HepG2 (cell line): Measurements from ENCODE around the gene FOXK2. TPM values are rescaled to one million over a fixed set of nuclear protein-coding genes. Genes with fewer than 3 reads are reported as not detected.

ENCODE experiments used
- ATAC-seq: fragments of 200-7000 bp; cut with Tn5 transposase; 3 replicates; pipeline ENCODE4 v1.9.1; 2020; ENCODE audit warnings: mild to moderate bottlenecking, moderate library complexity
- BruUV-seq: library from RNA; stranded (reverse); fragments of 400-500 nt; replicated peaks from 2 replicates; lab custom pipeline; 2021; lab: Mats Ljungman, UMichigan
- CTCF ChIA-PET: fragments of 300-600 bp; formaldehyde crosslinking; extraction: SDS; loops from one replicate; lab custom pipeline; 2021; ENCODE audit warnings: low total read pairs, inconsistent platforms, low intra/inter-chr PET ratio; lab: Yijun Ruan, JAX
- POLR2A ChIA-PET: fragments of 350-600 bp; sonication (Branson Sonifier 250); formaldehyde crosslinking; loops from one replicate; lab custom pipeline; 2020; ENCODE audit warnings: antibody characterized with exemption, inconsistent platforms; lab: Yijun Ruan, JAX
- DNase-seq: peaks from one replicate; pipeline ENCODE4 v3.0.0-alpha.2; 2015; ENCODE audit warnings: low spot score
- FAIRE-seq: peaks from 3 replicates; lab custom pipeline; 2011; peaks lifted over from hg19 to GRCh38; lab: Jason Lieb, UNC
- H2AFZ ChIP-seq: one replicate; pipeline ENCODE4 v1.6.1; 2011; ENCODE audit warnings: low read length, inconsistent platforms
- H3K27ac ChIP-seq: fragments of 300-600 bp; 3 replicates; pipeline ENCODE4 v1.8.0; 2011; ENCODE audit warnings: mixed run types, mild to moderate bottlenecking, mixed read lengths, low read length, inconsistent platforms; ENCODE audit not compliant: insufficient read depth; ENCODE audit errors: extremely low read length
- H3K27me3 ChIP-seq, 2 experiments: fragments of 200-600 bp in 1 of 2; 2 replicates in 1 of 2; 3 replicates in 1 of 2; pipeline versions ENCODE4 v1.6.0 to v1.8.0; 2011; ENCODE audit warnings: low read length in 2 of 2, mild to moderate bottlenecking in 2 of 2, moderate library complexity in 2 of 2, inconsistent platforms in 1 of 2; ENCODE audit not compliant: insufficient read depth in 2 of 2, control insufficient read depth in 1 of 2
- H3K36me3 ChIP-seq, 2 experiments: fragments of 200-600 bp in 1 of 2; replicated peaks in 1 of 2; 2 replicates in 1 of 2; 3 replicates in 1 of 2; pipeline versions ENCODE4 v1.5.1 to v1.8.0; 2011; ENCODE audit warnings: low read length in 2 of 2, inconsistent platforms in 1 of 2; ENCODE audit not compliant: insufficient read depth in 2 of 2, control insufficient read depth in 1 of 2
- H3K4me1 ChIP-seq: 2 replicates; pipeline ENCODE4 v1.5.1; 2012; ENCODE audit warnings: low read length, inconsistent platforms; ENCODE audit not compliant: insufficient read depth
- H3K4me2 ChIP-seq: 2 replicates; pipeline ENCODE4 v1.6.0; 2011; ENCODE audit warnings: low read depth, low read length, inconsistent platforms
- H3K4me3 ChIP-seq, 3 experiments: fragments of 200-600 bp in 1 of 3; sonication (generic), shearing (Covaris generic) in 1 of 3; replicated peaks in 1 of 3; 2 replicates each; pipeline ENCODE4 v1.5.1; 2011 to 2016; ENCODE audit warnings: low read length in 3 of 3, inconsistent platforms in 2 of 3, low read depth in 2 of 3, mild to moderate bottlenecking in 2 of 3, control low read depth in 1 of 3, mixed read lengths in 1 of 3; ENCODE audit not compliant: insufficient read depth in 1 of 3
- H3K79me2 ChIP-seq: one replicate; pipeline ENCODE4 v1.6.1; 2011; ENCODE audit warnings: low read length, inconsistent platforms; ENCODE audit not compliant: insufficient read depth
- H3K9ac ChIP-seq: 2 replicates; pipeline ENCODE4 v1.6.0; 2011; ENCODE audit warnings: mild to moderate bottlenecking, low read depth, low read length, inconsistent platforms; ENCODE audit not compliant: insufficient read depth
- H3K9me3 ChIP-seq: 2 replicates; pipeline ENCODE4 v1.5.1; 2012; ENCODE audit warnings: mild to moderate bottlenecking, low read length
- H4K20me1 ChIP-seq: 2 replicates; pipeline ENCODE4 v1.6.0; 2011; ENCODE audit warnings: inconsistent platforms, mild to moderate bottlenecking, low read length, moderate library complexity; ENCODE audit not compliant: insufficient read depth
- AKAP8 ChIP-seq: sonication (generic); formaldehyde crosslinking; IDR thresholded peaks from 2 replicates; pipeline ENCODE4 v1.5.1; 2020; ENCODE audit warnings: mild to moderate bottlenecking, missing genetic modification reagents
- HNRNPH1 ChIP-seq: fragments of 200-400 bp; formaldehyde crosslinking; optimal IDR thresholded peaks from 2 replicates; pipeline ENCODE3; 2017; ENCODE audit warnings: mild to moderate bottlenecking, low read depth, low read length
- HNRNPLL ChIP-seq: fragments of 200-400 bp; formaldehyde crosslinking; IDR thresholded peaks from 2 replicates; pipeline ENCODE4 v1.6.1; 2017; ENCODE audit warnings: mild to moderate bottlenecking, low read depth, low read length; ENCODE audit not compliant: poor library complexity, severe bottlenecking
- HNRNPUL1 ChIP-seq: fragments of 200-400 bp; formaldehyde crosslinking; IDR thresholded peaks from 2 replicates; pipeline ENCODE4 v1.6.1; 2017; ENCODE audit warnings: low read depth, mild to moderate bottlenecking, low read length, moderate library complexity
- MED1 ChIP-seq: sonication (generic); formaldehyde crosslinking; IDR thresholded peaks from 2 replicates; pipeline ENCODE4 v1.4.0; 2020; ENCODE audit warnings: missing genetic modification reagents
- MEF2D ChIP-seq: sonication (generic); formaldehyde crosslinking; IDR thresholded peaks from 2 replicates; pipeline ENCODE4 v1.5.1; 2020; ENCODE audit warnings: mild to moderate bottlenecking, missing genetic modification reagents
- MXD3 ChIP-seq: IDR thresholded peaks from 2 replicates; pipeline ENCODE4 v1.6.1; 2016; ENCODE audit warnings: mild to moderate bottlenecking, missing biosample characterization, missing genetic modification reagents
- SNAPC5 ChIP-seq: sonication (generic); formaldehyde crosslinking; IDR thresholded peaks from 2 replicates; pipeline ENCODE4 v1.8.1; 2023; ENCODE audit warnings: mild to moderate bottlenecking, missing genetic modification reagents, borderline replicate concordance
- SP4 ChIP-seq: sonication (generic); formaldehyde crosslinking; IDR thresholded peaks from 2 replicates; pipeline ENCODE4 v1.8.1; 2023; ENCODE audit warnings: mild to moderate bottlenecking, missing genetic modification reagents
- ZC3H13 ChIP-seq: sonication (generic); formaldehyde crosslinking; IDR thresholded peaks from 2 replicates; pipeline ENCODE4 v1.8.1; 2023; ENCODE audit warnings: mild to moderate bottlenecking, missing genetic modification reagents, moderate library complexity
- ZNF180 ChIP-seq: sonication (generic); formaldehyde crosslinking; IDR thresholded peaks from 2 replicates; pipeline ENCODE4 v1.4.0; 2020; ENCODE audit warnings: low read depth, missing genetic modification reagents, borderline replicate concordance
- ZNF501 ChIP-seq: sonication (generic); formaldehyde crosslinking; IDR thresholded peaks from 2 replicates; pipeline ENCODE4 v1.5.1; 2020; ENCODE audit warnings: mild to moderate bottlenecking, moderate library complexity, missing genetic modification reagents
- ZNF572 ChIP-seq: sonication (generic); formaldehyde crosslinking; IDR thresholded peaks from 2 replicates; pipeline ENCODE4 v1.5.1; 2020; ENCODE audit warnings: mild to moderate bottlenecking, missing genetic modification reagents
- ZNF883 ChIP-seq: sonication (generic); formaldehyde crosslinking; IDR thresholded peaks from 2 replicates; pipeline ENCODE4 v1.5.1; 2020; ENCODE audit warnings: mild to moderate bottlenecking, missing genetic modification reagents; ENCODE audit errors: not compliant biosample characterization
- ZSCAN25 ChIP-seq: sonication (generic); formaldehyde crosslinking; IDR thresholded peaks from 2 replicates; pipeline ENCODE4 v1.8.0; 2022; ENCODE audit warnings: mild to moderate bottlenecking, missing genetic modification reagents
- WGBS: methylation state at CpG from one replicate; pipeline ENCODE4 v1.1.6; 2017; ENCODE audit warnings: low lambda C conversion rate; 5-methylcytosine and 5-hydroxymethylcytosine counted together
- in situ Hi-C: cut with HindIII; loops from 2 replicates; pipeline ENCODE4 v1.10.0; 2017; ENCODE audit warnings: low pct_unique_long_range_greater_than_20kb; ENCODE audit not compliant: extremely low pct_ligation_motif_present
- intact Hi-C: fragments of 100-400 bp; cut with micrococcal nuclease; formaldehyde crosslinking; loops from one replicate; pipeline ENCODE4 v1.10.0; 2022; ENCODE audit not compliant: unreplicated experiment
- polyA plus RNA-seq, 8 experiments: library from polyadenylated mRNA; depleted of rRNA in 3 of 8; stranded (reverse) in 7 of 8; unstranded in 1 of 8; fragments of >200 nt; fragmentation: Illumina TruSeq in 4 of 8; extraction: Trizol in 4 of 8; gene quantifications; 2 replicates each; pipeline versions ENCODE4 v1.2.1 to v1.2.3, GENCODE V29; 2011 to 2016; ENCODE audit warnings: low read depth in 4 of 8, missing spikeins in 1 of 8, mixed read lengths in 1 of 8; ENCODE audit not compliant: insufficient read depth in 1 of 8
- total RNA-seq, 5 experiments: library from RNA; depleted of rRNA; stranded (reverse); fragments of >200 nt; fragmentation: Illumina TruSeq; extraction: Trizol; gene quantifications; 2 replicates each; pipeline ENCODE4 v1.2.3, GENCODE V29; 2016; ENCODE audit warnings: low read depth in 1 of 5
- TF ChIP-seq, protein P1 (sequence below): sonication (generic); formaldehyde crosslinking; IDR thresholded peaks from 2 replicates; pipeline ENCODE4 v1.8.0; 2022; ENCODE audit warnings: missing genetic modification reagents, mild to moderate bottlenecking, moderate library complexity, borderline replicate concordance
- TF ChIP-seq, protein P2 (sequence below): sonication (generic); formaldehyde crosslinking; IDR thresholded peaks from 2 replicates; pipeline ENCODE4 v1.5.1; 2020; ENCODE audit warnings: mild to moderate bottlenecking, missing genetic modification reagents, moderate library complexity

FOXK2 gene
- total and polyA plus RNA-seq, 2 of the 13 experiments (the other 11 are each of a cell fraction or from before 2014, with no cell fraction given): 67.1 to 67.2 TPM

DNA sequence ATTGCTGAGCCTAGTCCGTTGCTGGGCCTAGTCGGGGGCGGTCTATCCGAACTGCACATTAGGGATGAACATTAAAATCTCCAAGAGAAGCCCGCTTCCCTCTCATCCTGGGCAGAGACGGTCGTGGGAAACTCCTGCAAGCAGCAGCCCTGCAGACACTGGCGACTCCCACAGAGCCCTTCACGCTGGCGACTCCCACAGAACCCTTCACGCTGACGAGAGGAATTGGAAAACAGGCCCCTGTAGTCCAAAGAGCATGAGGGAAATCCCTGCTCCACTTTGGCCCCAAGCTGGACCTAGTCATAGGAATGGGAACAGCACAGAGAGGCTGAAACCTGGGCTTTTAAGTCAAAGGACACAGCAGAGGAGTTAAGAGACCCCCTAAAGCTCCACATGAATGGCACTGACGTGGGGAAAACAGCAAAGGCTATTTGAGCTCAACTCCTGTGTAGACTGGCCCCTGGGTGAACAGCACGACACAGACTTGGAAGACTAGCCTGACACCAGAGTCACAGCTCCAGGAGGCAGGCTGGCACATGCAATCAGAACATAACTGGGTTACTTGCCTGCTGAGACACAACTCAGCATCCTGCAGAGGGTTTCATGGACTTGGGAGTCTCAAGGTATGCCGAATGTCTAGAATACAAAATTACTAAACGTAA lies 86.5 kb downstream of the FOXK2 start:
- Histone ChIP-seq H3K9ac (no peak overlapping the region), H4K20me1 (peaks cover 7% of the 10 kb centered on the region; the same call in 1 of the 2 replicates), H3K4me1 (peaks cover 14% of the 10 kb centered on the region), H3K4me3 (no peak overlapping the region), H3K27me3 (no peaks in the 10 kb centered on the region), H3K4me2 (no peak overlapping the region), H3K27ac (peak overlapping the region; percentile 11), H3K36me3 (peaks cover 29 to 40% of the 10 kb centered on the region in 2 experiments), H2AFZ (no peak overlapping the region), H3K79me2 (no peaks in the 10 kb centered on the region), H3K9me3 (no peaks in the 10 kb centered on the region)
- WGBS: 83% methylated on average over 16 of the region's 16 CpGs
- in situ Hi-C loops: no loop called here
- DNase-seq (no peak), ATAC-seq (peak; percentile 26), FAIRE-seq (no peak)
- POLR2A ChIA-PET: interaction anchor here (0.9 kb wide), 1 partner anchor 38 kb away, joined by 3 read pairs; no protein-coding TSS in a partner anchor
- no TSS peak for BruUV-seq
- CTCF ChIA-PET: no interaction called here
- intact Hi-C loops: no loop called here
- TF ChIP-seq SNAPC5 (CRISPR knock-in tag) (no peak), HNRNPLL (no peak), ZC3H13 (CRISPR knock-in tag) (peak; percentile 91), ZNF572 (CRISPR knock-in tag) (0 out of 2 replicates have a peak, but pooled peaks have one; percentile 41), AKAP8 (CRISPR knock-in tag) (0 out of 2 replicates have a peak, but pooled peaks have one; percentile 54), MXD3 (CRISPR knock-in tag) (no peak), ZNF501 (CRISPR knock-in tag) (peak; percentile 49; the same call in 1 of the 2 replicates), MEF2D (CRISPR knock-in tag) (0 out of 2 replicates have a peak, but pooled peaks have one; percentile 19), ZNF180 (CRISPR knock-in tag) (no peak), ZSCAN25 (CRISPR knock-in tag) (peak; percentile 12; the same call in 1 of the 2 replicates), HNRNPUL1 (no peak), ZNF883 (CRISPR knock-in tag) (peak; percentile 37), SP4 (CRISPR knock-in tag) (0 out of 2 replicates have a peak, but pooled peaks have one; percentile 22), MED1 (no peak), HNRNPH1 (no peak)
- TF ChIP-seq, protein P1, sequence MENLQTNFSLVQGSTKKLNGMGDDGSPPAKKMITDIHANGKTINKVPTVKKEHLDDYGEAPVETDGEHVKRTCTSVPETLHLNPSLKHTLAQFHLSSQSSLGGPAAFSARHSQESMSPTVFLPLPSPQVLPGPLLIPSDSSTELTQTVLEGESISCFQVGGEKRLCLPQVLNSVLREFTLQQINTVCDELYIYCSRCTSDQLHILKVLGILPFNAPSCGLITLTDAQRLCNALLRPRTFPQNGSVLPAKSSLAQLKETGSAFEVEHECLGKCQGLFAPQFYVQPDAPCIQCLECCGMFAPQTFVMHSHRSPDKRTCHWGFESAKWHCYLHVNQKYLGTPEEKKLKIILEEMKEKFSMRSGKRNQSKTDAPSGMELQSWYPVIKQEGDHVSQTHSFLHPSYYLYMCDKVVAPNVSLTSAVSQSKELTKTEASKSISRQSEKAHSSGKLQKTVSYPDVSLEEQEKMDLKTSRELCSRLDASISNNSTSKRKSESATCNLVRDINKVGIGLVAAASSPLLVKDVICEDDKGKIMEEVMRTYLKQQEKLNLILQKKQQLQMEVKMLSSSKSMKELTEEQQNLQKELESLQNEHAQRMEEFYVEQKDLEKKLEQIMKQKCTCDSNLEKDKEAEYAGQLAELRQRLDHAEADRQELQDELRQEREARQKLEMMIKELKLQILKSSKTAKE (CRISPR knock-in tag): no peak
- TF ChIP-seq, protein P2, sequence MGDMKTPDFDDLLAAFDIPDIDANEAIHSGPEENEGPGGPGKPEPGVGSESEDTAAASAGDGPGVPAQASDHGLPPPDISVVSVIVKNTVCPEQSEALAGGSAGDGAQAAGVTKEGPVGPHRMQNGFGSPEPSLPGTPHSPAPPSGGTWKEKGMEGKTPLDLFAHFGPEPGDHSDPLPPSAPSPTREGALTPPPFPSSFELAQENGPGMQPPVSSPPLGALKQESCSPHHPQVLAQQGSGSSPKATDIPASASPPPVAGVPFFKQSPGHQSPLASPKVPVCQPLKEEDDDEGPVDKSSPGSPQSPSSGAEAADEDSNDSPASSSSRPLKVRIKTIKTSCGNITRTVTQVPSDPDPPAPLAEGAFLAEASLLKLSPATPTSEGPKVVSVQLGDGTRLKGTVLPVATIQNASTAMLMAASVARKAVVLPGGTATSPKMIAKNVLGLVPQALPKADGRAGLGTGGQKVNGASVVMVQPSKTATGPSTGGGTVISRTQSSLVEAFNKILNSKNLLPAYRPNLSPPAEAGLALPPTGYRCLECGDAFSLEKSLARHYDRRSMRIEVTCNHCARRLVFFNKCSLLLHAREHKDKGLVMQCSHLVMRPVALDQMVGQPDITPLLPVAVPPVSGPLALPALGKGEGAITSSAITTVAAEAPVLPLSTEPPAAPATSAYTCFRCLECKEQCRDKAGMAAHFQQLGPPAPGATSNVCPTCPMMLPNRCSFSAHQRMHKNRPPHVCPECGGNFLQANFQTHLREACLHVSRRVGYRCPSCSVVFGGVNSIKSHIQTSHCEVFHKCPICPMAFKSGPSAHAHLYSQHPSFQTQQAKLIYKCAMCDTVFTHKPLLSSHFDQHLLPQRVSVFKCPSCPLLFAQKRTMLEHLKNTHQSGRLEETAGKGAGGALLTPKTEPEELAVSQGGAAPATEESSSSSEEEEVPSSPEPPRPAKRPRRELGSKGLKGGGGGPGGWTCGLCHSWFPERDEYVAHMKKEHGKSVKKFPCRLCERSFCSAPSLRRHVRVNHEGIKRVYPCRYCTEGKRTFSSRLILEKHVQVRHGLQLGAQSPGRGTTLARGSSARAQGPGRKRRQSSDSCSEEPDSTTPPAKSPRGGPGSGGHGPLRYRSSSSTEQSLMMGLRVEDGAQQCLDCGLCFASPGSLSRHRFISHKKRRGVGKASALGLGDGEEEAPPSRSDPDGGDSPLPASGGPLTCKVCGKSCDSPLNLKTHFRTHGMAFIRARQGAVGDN (CRISPR knock-in tag): peak; percentile 37
